AG08395 (cell line): ENCODE data around the gene LRRC42.
"Not testable (repeated sequence)": the region's sequence is repeated elsewhere in the genome, so short reads cannot be mapped to it uniquely, and the experiment has no call there.

ENCODE experiments used
- DNase-seq: peaks from one replicate; pipeline ENCODE4 v3.0.0; 2012; ENCODE audit warnings: mixed read lengths, low spot score

Gene LRRC42

GRCh38 chr1:53967409-53968124 is 21.4 kb downstream of the LRRC42 start:
- DNase-seq, result no peak

- DNase-seq, result no peak
These were observed 22.0 kb downstream of the LRRC42 start for GRCh38 chr1:53968125-53968513.

GRCh38 chr1:53969323-53969722 is 23.2 kb downstream of the LRRC42 start:
- not testable (repeated sequence) for DNase-seq

- DNase-seq, result no peak
These were observed 25.6 kb downstream of the LRRC42 start for GRCh38 chr1:53971718-53972117.

- DNase-seq, result no peak
These were observed 29.7 kb downstream of the LRRC42 start for GRCh38 chr1:53975861-53976260.

GRCh38 chr1:53979712-53980450 is 33.7 kb downstream of the LRRC42 start:
- peak; percentile 1 for DNase-seq

GRCh38 chr1:53981220-53981619 is 35.1 kb downstream of the LRRC42 start:
- DNase-seq, result peak; percentile 2

- DNase-seq, result peak; percentile 74
These were observed 36.0 kb downstream of the LRRC42 start for GRCh38 chr1:53982034-53982762.

- DNase-seq, result no peak
These were observed 36.6 kb downstream of the LRRC42 start for GRCh38 chr1:53982763-53983104.

- DNase-seq, result no peak
These were observed 38.6 kb downstream of the LRRC42 start for GRCh38 chr1:53984726-53985125.

- peak; percentile 0 for DNase-seq
These were observed 40.3 kb downstream of the LRRC42 start for GRCh38 chr1:53986458-53986857.

GRCh38 chr1:53987880-53988279 is 41.7 kb downstream of the LRRC42 start:
- peak; percentile 0 for DNase-seq

GRCh38 chr1:53992085-53992874 is 46.1 kb downstream of the LRRC42 start:
- no peak for DNase-seq

GRCh38 chr1:53994516-53994915 is 48.4 kb downstream of the LRRC42 start:
- DNase-seq, result not testable (repeated sequence)

- DNase-seq, result no peak
These were observed 49.5 kb downstream of the LRRC42 start for GRCh38 chr1:53995683-53996082.

- no peak for DNase-seq
These were observed 52.1 kb downstream of the LRRC42 start for GRCh38 chr1:53998223-53998622.

GRCh38 chr1:53999920-54000319 is 53.8 kb downstream of the LRRC42 start:
- DNase-seq, result peak; percentile 0

- DNase-seq, result peak; percentile 0
These were observed 55.4 kb downstream of the LRRC42 start for GRCh38 chr1:54001591-54001990.

GRCh38 chr1:54002544-54003248 is 56.5 kb downstream of the LRRC42 start:
- DNase-seq, result peak; percentile 0

- no peak for DNase-seq
These were observed 57.1 kb downstream of the LRRC42 start for GRCh38 chr1:54003249-54003646.

GRCh38 chr1:54003750-54004480 is 57.8 kb downstream of the LRRC42 start:
- DNase-seq, result not testable (repeated sequence)
